Adrenal gland (tissue), 5 donors: ENCODE measurements around the gene SLC48A1.

Experiments used
- POLR2A ChIP-seq, 2 donors: fragments of 450-650 bp; IDR thresholded peaks; one replicate each; pipeline ENCODE4 v1.6.1; 2017; ENCODE audit warnings: antibody characterized with exemption in 2 of 2, mild to moderate bottlenecking in 2 of 2, moderate library complexity in 1 of 2
- TF ChIP-seq, protein P1 (sequence below), 6 experiments: fragments of 450-650 bp in 4 of 6; fragments of 200-600 bp in 2 of 6; sonication (generic) in 1 of 6; IDR thresholded peaks; 1 replicate in 5 of 6; 2 replicates in 1 of 6; pipeline versions ENCODE4 v1.5.1 to v1.8.0; 2016 to 2021; ENCODE audit warnings: antibody characterized with exemption in 6 of 6, mild to moderate bottlenecking in 2 of 6, moderate library complexity in 1 of 6
- donor health status: DM: no; HTN: no; CAD: no.

DNA sequence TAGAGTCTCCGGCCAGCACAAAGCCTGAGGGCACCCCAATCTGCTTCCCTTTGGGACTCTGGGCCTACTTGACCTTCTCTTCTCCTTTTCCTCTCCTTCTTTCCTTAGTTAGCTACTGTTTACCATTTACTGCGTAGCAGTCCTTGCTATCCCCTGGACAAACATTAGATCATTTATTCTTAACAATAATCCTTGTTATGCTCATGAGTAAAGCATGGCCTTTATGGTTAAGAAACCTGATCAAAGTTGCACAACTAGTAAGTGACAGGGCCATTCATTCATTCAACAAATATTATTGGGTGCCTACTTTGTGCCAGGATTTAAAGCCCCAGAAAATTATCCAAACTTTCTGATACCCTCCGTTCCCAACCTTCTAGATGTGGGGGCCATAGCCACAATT lies 49.8 kb downstream of the SLC48A1 start:
- TF ChIP-seq, protein P1, sequence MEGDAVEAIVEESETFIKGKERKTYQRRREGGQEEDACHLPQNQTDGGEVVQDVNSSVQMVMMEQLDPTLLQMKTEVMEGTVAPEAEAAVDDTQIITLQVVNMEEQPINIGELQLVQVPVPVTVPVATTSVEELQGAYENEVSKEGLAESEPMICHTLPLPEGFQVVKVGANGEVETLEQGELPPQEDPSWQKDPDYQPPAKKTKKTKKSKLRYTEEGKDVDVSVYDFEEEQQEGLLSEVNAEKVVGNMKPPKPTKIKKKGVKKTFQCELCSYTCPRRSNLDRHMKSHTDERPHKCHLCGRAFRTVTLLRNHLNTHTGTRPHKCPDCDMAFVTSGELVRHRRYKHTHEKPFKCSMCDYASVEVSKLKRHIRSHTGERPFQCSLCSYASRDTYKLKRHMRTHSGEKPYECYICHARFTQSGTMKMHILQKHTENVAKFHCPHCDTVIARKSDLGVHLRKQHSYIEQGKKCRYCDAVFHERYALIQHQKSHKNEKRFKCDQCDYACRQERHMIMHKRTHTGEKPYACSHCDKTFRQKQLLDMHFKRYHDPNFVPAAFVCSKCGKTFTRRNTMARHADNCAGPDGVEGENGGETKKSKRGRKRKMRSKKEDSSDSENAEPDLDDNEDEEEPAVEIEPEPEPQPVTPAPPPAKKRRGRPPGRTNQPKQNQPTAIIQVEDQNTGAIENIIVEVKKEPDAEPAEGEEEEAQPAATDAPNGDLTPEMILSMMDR (IDR thresholded peaks at IDR 0.05), result no peak
- no peak for TF ChIP-seq POLR2A (IDR thresholded peaks at IDR 0.05)
